WTC11 (cell line): Measurements from ENCODE around the gene LGR4. TPM values are rescaled to one million over a fixed set of nuclear protein-coding genes. Genes with fewer than 3 reads are reported as not detected.
A peak's percentile ranks its signal among the peaks of the same experiment; 100 is the strongest.

Source experiments
- ATAC-seq: fragments of 200-7000 bp; cut with Tn5 transposase; 2 replicates; pipeline ENCODE4 v1.10.0; 2021; ENCODE audit warnings: mild to moderate bottlenecking, moderate library complexity
- CTCF ChIA-PET: fragments of 300-600 bp; sonication (Branson Sonifier 250); formaldehyde crosslinking; loops from one replicate; lab custom pipeline; 2021; ENCODE audit warnings: antibody characterized with exemption; lab: Charles Lee
- POLR2A ChIA-PET: fragments of 350-600 bp; sonication (Branson Sonifier 250); formaldehyde crosslinking; loops from one replicate; lab custom pipeline; 2021; ENCODE audit warnings: antibody characterized with exemption; lab: Charles Lee
- DNase-seq: peaks from one replicate; pipeline ENCODE4 v3.0.0; 2021; ENCODE audit warnings: low spot score
- H3K27ac Mint-ChIP-seq: 2 replicates; pipeline ENCODE4 v1.8.0; 2021; ENCODE audit warnings: mixed read lengths
- H3K27me3 Mint-ChIP-seq: 2 replicates; pipeline ENCODE4 v1.8.0; 2021; ENCODE audit warnings: low read depth, mild to moderate bottlenecking, moderate library complexity, mixed read lengths
- H3K36me3 Mint-ChIP-seq: 2 replicates; pipeline ENCODE4 v1.8.0; 2021; ENCODE audit warnings: mixed read lengths
- H3K4me1 Mint-ChIP-seq: 2 replicates; pipeline ENCODE4 v1.8.0; 2022; ENCODE audit warnings: mixed read lengths
- H3K4me3 Mint-ChIP-seq: 2 replicates; pipeline ENCODE4 v1.8.0; 2021; ENCODE audit warnings: mild to moderate bottlenecking, moderate library complexity, mixed read lengths
- H3K9me3 Mint-ChIP-seq: 2 replicates; pipeline ENCODE4 v1.8.0; 2021; ENCODE audit warnings: mixed read lengths
- AFF4 ChIP-seq: sonication (generic); formaldehyde crosslinking; IDR thresholded peaks from 2 replicates; pipeline ENCODE4 v1.8.1; 2023; ENCODE audit warnings: mild to moderate bottlenecking, missing genetic modification reagents, borderline replicate concordance
- CBFB ChIP-seq: sonication (generic); formaldehyde crosslinking; IDR thresholded peaks from 2 replicates; pipeline ENCODE4 v1.8.1; 2022; ENCODE audit warnings: mild to moderate bottlenecking, low read depth, missing genetic modification reagents
- E2F5 ChIP-seq: sonication (generic); formaldehyde crosslinking; IDR thresholded peaks from 2 replicates; pipeline ENCODE4 v1.8.1; 2022; ENCODE audit warnings: mild to moderate bottlenecking, moderate library complexity, missing genetic modification reagents
- ELF4 ChIP-seq: sonication (generic); formaldehyde crosslinking; IDR thresholded peaks from 2 replicates; pipeline ENCODE4 v1.8.1; 2022; ENCODE audit warnings: low read depth, mild to moderate bottlenecking, moderate library complexity, missing genetic modification reagents
- EMX1 ChIP-seq: fragments of 250-450 bp; sonication (Bioruptor Pico); IDR thresholded peaks from 2 replicates; pipeline ENCODE4 v1.8.0; 2021; ENCODE audit warnings: mild to moderate bottlenecking
- ESRRA ChIP-seq: sonication (generic); formaldehyde crosslinking; IDR thresholded peaks from 2 replicates; pipeline ENCODE4 v1.8.1; 2022; ENCODE audit warnings: mild to moderate bottlenecking, missing genetic modification reagents, borderline replicate concordance
- FOXJ3 ChIP-seq: sonication (generic); formaldehyde crosslinking; IDR thresholded peaks from 2 replicates; pipeline ENCODE4 v1.9.0; 2021; ENCODE audit warnings: missing genetic modification reagents, mild to moderate bottlenecking, borderline replicate concordance
- GABPB1 ChIP-seq: sonication (generic); formaldehyde crosslinking; IDR thresholded peaks from 2 replicates; pipeline ENCODE4 v1.8.1; 2023; ENCODE audit warnings: mild to moderate bottlenecking, missing genetic modification reagents
- GRHL2 ChIP-seq: fragments of 250-450 bp; sonication (Bioruptor Pico); IDR thresholded peaks from 2 replicates; pipeline ENCODE4 v1.8.0; 2022; ENCODE audit warnings: mild to moderate bottlenecking, moderate library complexity; ENCODE audit not compliant: insufficient replicate concordance, severe bottlenecking
- JAZF1 ChIP-seq: fragments of 250-450 bp; sonication (Bioruptor Pico); IDR thresholded peaks from 2 replicates; pipeline ENCODE4 v1.9.0; 2021; ENCODE audit warnings: moderate library complexity, mild to moderate bottlenecking, inconsistent platforms
- MXD4 ChIP-seq: fragments of 250-450 bp; sonication (Bioruptor Pico); IDR thresholded peaks from 2 replicates; pipeline ENCODE4 v1.8.0; 2021; ENCODE audit warnings: mild to moderate bottlenecking, moderate library complexity, borderline replicate concordance
- NFYB ChIP-seq: sonication (generic); formaldehyde crosslinking; conservative IDR thresholded peaks from 2 replicates; pipeline ENCODE4 v1.8.0; 2022; ENCODE audit warnings: low read depth, missing genetic modification reagents
- RORB ChIP-seq: fragments of 250-450 bp; sonication (Bioruptor Pico); IDR thresholded peaks from 2 replicates; pipeline ENCODE4 v1.9.0; 2021; ENCODE audit warnings: mild to moderate bottlenecking
- SOX15 ChIP-seq: fragments of 250-450 bp; sonication (Bioruptor Pico); IDR thresholded peaks from 2 replicates; pipeline ENCODE4 v1.9.0; 2021; ENCODE audit warnings: mild to moderate bottlenecking
- TEAD1 ChIP-seq: sonication (generic); formaldehyde crosslinking; IDR thresholded peaks from 2 replicates; pipeline ENCODE4 v1.8.0; 2022; ENCODE audit warnings: mild to moderate bottlenecking, missing genetic modification reagents
- TP53 ChIP-seq: sonication (generic); formaldehyde crosslinking; IDR thresholded peaks from 2 replicates; pipeline ENCODE4 v1.8.1; 2023; ENCODE audit warnings: mild to moderate bottlenecking, missing genetic modification reagents
- ZNF232 ChIP-seq: sonication (generic); formaldehyde crosslinking; IDR thresholded peaks from 2 replicates; pipeline ENCODE4 v1.8.0; 2022; ENCODE audit warnings: mild to moderate bottlenecking, missing genetic modification reagents
- ZNF263 ChIP-seq: sonication (generic); formaldehyde crosslinking; IDR thresholded peaks from 2 replicates; pipeline ENCODE4 v1.8.1; 2022; ENCODE audit warnings: low read depth, mild to moderate bottlenecking, moderate library complexity, missing genetic modification reagents
- ZNF281 ChIP-seq: sonication (generic); formaldehyde crosslinking; IDR thresholded peaks from 2 replicates; pipeline ENCODE4 v1.8.0; 2023; ENCODE audit warnings: mild to moderate bottlenecking, missing genetic modification reagents
- ZNF671 ChIP-seq: fragments of 250-450 bp; sonication (Bioruptor Pico); IDR thresholded peaks from 2 replicates; pipeline ENCODE4 v1.8.0; 2021; ENCODE audit warnings: mild to moderate bottlenecking
- ZSCAN18 ChIP-seq: fragments of 250-450 bp; sonication (Bioruptor Pico); IDR thresholded peaks from 2 replicates; pipeline ENCODE4 v2.1.2; 2022; ENCODE audit warnings: mild to moderate bottlenecking, moderate library complexity
- total RNA-seq: library from RNA; stranded (reverse); gene quantifications from 3 replicates; pipeline ENCODE4 v1.2.3, GENCODE V29; 2021
- TF ChIP-seq, protein P1 (sequence below): sonication (generic); formaldehyde crosslinking; IDR thresholded peaks from 2 replicates; pipeline ENCODE4 v1.8.0; 2022; ENCODE audit warnings: missing genetic modification reagents

The LGR4 gene
- total RNA-seq, 1 experiment from 2014 or later, result 53.8 TPM

GRCh38 chr11:27456140-27456794 is 16.3 kb downstream of the LGR4 start (continued):
- TF ChIP-seq ZNF671 (CRISPR knock-in tag), result no peak
- no peak for TF ChIP-seq CBFB (CRISPR knock-in tag)
- no peak for TF ChIP-seq ESRRA
- no peak for TF ChIP-seq E2F5 (CRISPR knock-in tag)

GRCh38 chr11:27455667-27456066 is 16.9 kb downstream of the LGR4 start:
- Mint-ChIP-seq H3K36me3 (peaks cover 27% of the 10 kb centered on the region), H3K4me1 (peaks cover 78% of the 10 kb centered on the region)
- no peak for ATAC-seq
- DNase-seq, result no peak
- CTCF ChIA-PET, result no interaction called here
- TF ChIP-seq ZNF281 (CRISPR knock-in tag) (no peak), MXD4 (CRISPR knock-in tag) (no peak), GABPB1 (CRISPR knock-in tag) (no peak), SOX15 (CRISPR knock-in tag) (no peak), RORB (no peak), ZNF263 (no peak), CBFB (CRISPR knock-in tag) (no peak), ZNF232 (no peak), JAZF1 (no peak), FOXJ3 (CRISPR knock-in tag) (no peak), TP53 (no peak), GRHL2 (CRISPR knock-in tag) (no peak), NFYB (CRISPR knock-in tag) (no peak), ELF4 (CRISPR knock-in tag) (no peak), EMX1 (no peak), TEAD1 (no peak), AFF4 (no peak), ZSCAN18 (CRISPR knock-in tag) (no peak)
- TF ChIP-seq, protein P1, sequence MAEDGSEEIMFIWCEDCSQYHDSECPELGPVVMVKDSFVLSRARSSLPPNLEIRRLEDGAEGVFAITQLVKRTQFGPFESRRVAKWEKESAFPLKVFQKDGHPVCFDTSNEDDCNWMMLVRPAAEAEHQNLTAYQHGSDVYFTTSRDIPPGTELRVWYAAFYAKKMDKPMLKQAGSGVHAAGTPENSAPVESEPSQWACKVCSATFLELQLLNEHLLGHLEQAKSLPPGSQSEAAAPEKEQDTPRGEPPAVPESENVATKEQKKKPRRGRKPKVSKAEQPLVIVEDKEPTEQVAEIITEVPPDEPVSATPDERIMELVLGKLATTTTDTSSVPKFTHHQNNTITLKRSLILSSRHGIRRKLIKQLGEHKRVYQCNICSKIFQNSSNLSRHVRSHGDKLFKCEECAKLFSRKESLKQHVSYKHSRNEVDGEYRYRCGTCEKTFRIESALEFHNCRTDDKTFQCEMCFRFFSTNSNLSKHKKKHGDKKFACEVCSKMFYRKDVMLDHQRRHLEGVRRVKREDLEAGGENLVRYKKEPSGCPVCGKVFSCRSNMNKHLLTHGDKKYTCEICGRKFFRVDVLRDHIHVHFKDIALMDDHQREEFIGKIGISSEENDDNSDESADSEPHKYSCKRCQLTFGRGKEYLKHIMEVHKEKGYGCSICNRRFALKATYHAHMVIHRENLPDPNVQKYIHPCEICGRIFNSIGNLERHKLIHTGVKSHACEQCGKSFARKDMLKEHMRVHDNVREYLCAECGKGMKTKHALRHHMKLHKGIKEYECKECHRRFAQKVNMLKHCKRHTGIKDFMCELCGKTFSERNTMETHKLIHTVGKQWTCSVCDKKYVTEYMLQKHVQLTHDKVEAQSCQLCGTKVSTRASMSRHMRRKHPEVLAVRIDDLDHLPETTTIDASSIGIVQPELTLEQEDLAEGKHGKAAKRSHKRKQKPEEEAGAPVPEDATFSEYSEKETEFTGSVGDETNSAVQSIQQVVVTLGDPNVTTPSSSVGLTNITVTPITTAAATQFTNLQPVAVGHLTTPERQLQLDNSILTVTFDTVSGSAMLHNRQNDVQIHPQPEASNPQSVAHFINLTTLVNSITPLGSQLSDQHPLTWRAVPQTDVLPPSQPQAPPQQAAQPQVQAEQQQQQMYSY (CRISPR knock-in tag), result no peak
- TF ChIP-seq, all 79 proteins: peak for 0
- POLR2A ChIA-PET, result no interaction called here
- no peak overlapping the region for H3K4me3 Mint-ChIP-seq
- H3K9me3 Mint-ChIP-seq, result peaks cover 22% of the 10 kb centered on the region
- no peaks in the 10 kb centered on the region for H3K27me3 Mint-ChIP-seq
- H3K27ac Mint-ChIP-seq, result peak overlapping the region; percentile 71
